ENCODE measurements around the gene ACAA1. TPM values are rescaled to one million over a fixed set of nuclear protein-coding genes. Genes with fewer than 3 reads are reported as not detected.

Gene ACAA1
- total RNA-seq, 1 experiment from 2014 or later = 44.3 TPM

- DNase-seq = no peak
- WGBS (ENCODE audit: extremely low coverage, insufficient read length, low lambda C conversion rate) = no CpG with 5 or more reads among the region's 7 CpGs
These were observed 52.3 kb downstream of the ACAA1 start for GRCh38 chr3:38084334-38085310.

More at GRCh38 chr3:38084334-38085310, 52.3 kb downstream of the ACAA1 start:
- no peak overlapping the region for H3K14ac ChIP-seq (ENCODE audit: insufficient read depth, low read length)
- H3K27ac ChIP-seq (ENCODE audit: insufficient read length, low read depth, low read length) = no peak overlapping the region
- H3K9ac ChIP-seq (ENCODE audit: extremely low read depth, insufficient read length, low read length) = no peak overlapping the region
- no peak overlapping the region for H2AK5ac ChIP-seq (ENCODE audit: insufficient read length, low read length)
- no peak for TF ChIP-seq CTCF (conservative IDR thresholded peaks at IDR 0.05)
- Mint-ChIP-seq H3K4me1 (peaks cover 7 to 10% of the 10 kb centered on the region in 2 experiments), H3K9me3 (peaks cover 29 to 32% of the 10 kb centered on the region in 2 experiments), H3K27ac (peak overlapping the region in 1 of 3 experiments; percentile 1; a peak in 1 of 7 replicates), H3K36me3 (ENCODE audit: insufficient read depth in 1 of 3, low read depth in 3 of 3) (peaks cover 13 to 18% (median 18%) of the 10 kb centered on the region in 3 experiments), H3K27me3 (ENCODE audit: low read depth) (peaks cover 6% of the 10 kb centered on the region), H3K4me3 (peak overlapping the region in 1 of 2 experiments; percentile 12; a peak in 2 of 5 replicates)
- no peak overlapping the region for H2AFZ ChIP-seq (ENCODE audit: low read length)
- H3K18ac ChIP-seq (ENCODE audit: insufficient read length, low read depth, low read length) = no peak overlapping the region
- no peak overlapping the region for H3T11ph ChIP-seq (ENCODE audit: low read length)
- no peaks in the 10 kb centered on the region for H3K79me2 ChIP-seq (ENCODE audit: insufficient read depth, low read length)
- H4K20me1 ChIP-seq (ENCODE audit: control insufficient read depth, insufficient read depth, insufficient read length) = no peaks in the 10 kb centered on the region
- no peak overlapping the region for H2BK5ac ChIP-seq (ENCODE audit: insufficient read length, low read length)
- H3K4me1 ChIP-seq (ENCODE audit: insufficient read depth, low read length) = no peaks in the 10 kb centered on the region
- H2BK12ac ChIP-seq (ENCODE audit: insufficient read length, low read depth, low read length) = no peak overlapping the region
- no peak overlapping the region for H2BK120ac ChIP-seq (ENCODE audit: low read depth, low read length, poor library complexity, severe bottlenecking)
- H3K23me2 ChIP-seq (ENCODE audit: insufficient read length, low read depth, low read length, poor library complexity, severe bottlenecking) = no peaks in the 10 kb centered on the region
- H4K8ac ChIP-seq (replicated peaks; ENCODE audit: insufficient read length, low read depth, low read length) = no peak overlapping the region
- no peak overlapping the region for H3K23ac ChIP-seq (ENCODE audit: insufficient read length, low read depth, low read length)
- no peak overlapping the region for H3K4ac ChIP-seq (ENCODE audit: low read depth, low read length)
- H3K27me3 ChIP-seq (ENCODE audit: insufficient read depth, low read length) = no peaks in the 10 kb centered on the region; the same call in 1 of the 2 replicates
- peaks cover 6% of the 10 kb centered on the region for H3K9me3 ChIP-seq (ENCODE audit: control insufficient read depth, low read depth, low read length)
- H3K4me2 ChIP-seq (ENCODE audit: insufficient read depth, insufficient read length, low read length) = no peak overlapping the region
- H3K79me1 ChIP-seq (ENCODE audit: insufficient read depth, low read depth, low read length, poor library complexity, severe bottlenecking) = no peaks in the 10 kb centered on the region
- H2BK20ac ChIP-seq (ENCODE audit: low read depth, low read length, poor library complexity, severe bottlenecking) = no peak overlapping the region
- H4K5ac ChIP-seq (ENCODE audit: insufficient read length, low read depth, low read length) = no peak overlapping the region
- H2BK15ac ChIP-seq (ENCODE audit: low read depth, low read length) = no peak overlapping the region
- no peak overlapping the region for H3K56ac ChIP-seq (ENCODE audit: insufficient read length, low read depth, low read length)
- no peak overlapping the region for H4K91ac ChIP-seq (ENCODE audit: insufficient read length, low read depth, low read length)
